HS-5 (cell line): ENCODE data around the gene RUBCN.
"Not testable (repeated sequence)": the region's sequence is repeated elsewhere in the genome, so short reads cannot be mapped to it uniquely, and the experiment has no call there.

Experiments used
- DNase-seq: peaks from one replicate; pipeline ENCODE4 v3.0.0-alpha.2; 2012; ENCODE audit warnings: low read depth

Gene RUBCN

GRCh38 chr3:197657541-197658292 lies 79.0 kb downstream of the RUBCN start:
- not testable (repeated sequence) for DNase-seq

GRCh38 chr3:197656960-197657359 lies 79.7 kb downstream of the RUBCN start:
- not testable (repeated sequence) for DNase-seq

- DNase-seq, result not testable (repeated sequence)
Measured at GRCh38 chr3:197656129-197656528, 80.6 kb downstream of the RUBCN start.

- DNase-seq, result not testable (repeated sequence)
Measured at GRCh38 chr3:197654998-197655330, 81.7 kb downstream of the RUBCN start.

GRCh38 chr3:197654090-197654997 lies 82.4 kb downstream of the RUBCN start:
- not testable (repeated sequence) for DNase-seq

- DNase-seq, result not testable (repeated sequence)
Measured at GRCh38 chr3:197652860-197653259, 83.8 kb downstream of the RUBCN start.

- not testable (repeated sequence) for DNase-seq
Measured at GRCh38 chr3:197647649-197648048, 89.1 kb downstream of the RUBCN start.

GRCh38 chr3:197647191-197647590 lies 89.5 kb downstream of the RUBCN start:
- DNase-seq, result not testable (repeated sequence)

GRCh38 chr3:197646294-197646693 lies 90.4 kb downstream of the RUBCN start:
- not testable (repeated sequence) for DNase-seq

- not testable (repeated sequence) for DNase-seq
Measured at GRCh38 chr3:197637556-197637955, 99.1 kb downstream of the RUBCN start.

GRCh38 chr3:197631989-197632388 lies 104.7 kb downstream of the RUBCN start:
- DNase-seq, result not testable (repeated sequence)

GRCh38 chr3:197630766-197631165 lies 105.9 kb downstream of the RUBCN start:
- not testable (repeated sequence) for DNase-seq

GRCh38 chr3:197629286-197629685 lies 107.4 kb downstream of the RUBCN start:
- DNase-seq, result not testable (repeated sequence)

GRCh38 chr3:197627772-197628523 lies 108.8 kb downstream of the RUBCN start:
- DNase-seq, result peak; percentile 20

- not testable (repeated sequence) for DNase-seq
Measured at GRCh38 chr3:197627158-197627771, 109.4 kb downstream of the RUBCN start.

- not testable (repeated sequence) for DNase-seq
Measured at GRCh38 chr3:197626404-197627157, 110.1 kb downstream of the RUBCN start.

GRCh38 chr3:197621478-197621877 lies 115.2 kb downstream of the RUBCN start:
- DNase-seq, result not testable (repeated sequence)
